DOHH2 (cell line): Measurements from ENCODE around the gene USP46.

Experiments used
- CTCF ChIP-seq: fragments of 200-600 bp; sonication (generic); IDR thresholded peaks from one replicate; pipeline ENCODE4 v1.5.1; 2014; ENCODE audit warnings: antibody characterized with exemption, mild to moderate bottlenecking, low read depth, low read length; ENCODE audit not compliant: poor library complexity, severe bottlenecking
- EZH2phosphoT487 ChIP-seq: fragments of 200-600 bp; sonication (generic); IDR thresholded peaks from 2 replicates; pipeline ENCODE4 v1.6.1; 2017; ENCODE audit warnings: borderline replicate concordance, mild to moderate bottlenecking, antibody characterized with exemption, low read length, moderate library complexity, mixed read lengths

GRCh38 chr4:52665592-52665991 is 6.5 kb upstream of the USP46 start:
- TF ChIP-seq CTCF = peak; percentile 65
- TF ChIP-seq EZH2phosphoT487 = no peak
